HUES6 (cell line): Measurements from ENCODE around the gene U2AF1.
"Not testable (repeated sequence)": the region's sequence is repeated elsewhere in the genome, so short reads cannot be mapped to it uniquely, and the experiment has no call there.

Experiments used
- H3K27ac ChIP-seq: 2 replicates; pipeline ENCODE4 v1.7.0; 2013; ENCODE audit warnings: low read depth, mild to moderate bottlenecking, low read length, inconsistent platforms
- H3K27me3 ChIP-seq: 2 replicates; pipeline ENCODE4 v1.6.1; 2013; ENCODE audit warnings: low read length; ENCODE audit not compliant: control insufficient read depth, insufficient read depth
- H3K36me3 ChIP-seq: 2 replicates; pipeline ENCODE4 v1.6.1; 2013; ENCODE audit warnings: low read length; ENCODE audit not compliant: control insufficient read depth, insufficient read depth
- H3K4me1 ChIP-seq: 2 replicates; pipeline ENCODE4 v1.6.1; 2013; ENCODE audit warnings: low read length; ENCODE audit not compliant: control insufficient read depth, insufficient read depth
- H3K4me3 ChIP-seq: 2 replicates; pipeline ENCODE4 v1.5.1; 2013; ENCODE audit warnings: low read depth, low read length
- H3K9ac ChIP-seq: one replicate; pipeline ENCODE4 v1.6.1; 2013; ENCODE audit warnings: mild to moderate bottlenecking, low read length
- H3K9me3 ChIP-seq: 2 replicates; pipeline ENCODE4 v1.6.1; 2013; ENCODE audit warnings: low read depth, low read length; ENCODE audit not compliant: control insufficient read depth, insufficient read depth

Gene U2AF1

GRCh38 chr21:43053112-43053511 is 54.3 kb downstream of the U2AF1 start:
- H3K27ac ChIP-seq, H3K27me3 ChIP-seq, H3K9me3 ChIP-seq, H3K4me3 ChIP-seq, H3K36me3 ChIP-seq, H3K9ac ChIP-seq, H3K4me1 ChIP-seq: not testable (repeated sequence)

GRCh38 chr21:43045876-43046821 is 61.2 kb downstream of the U2AF1 start:
- not testable (repeated sequence) for H3K9ac ChIP-seq, H3K27me3 ChIP-seq, H3K36me3 ChIP-seq, H3K4me3 ChIP-seq, H3K27ac ChIP-seq, H3K4me1 ChIP-seq, H3K9me3 ChIP-seq

GRCh38 chr21:43045165-43045875 is 62.0 kb downstream of the U2AF1 start:
- H3K27ac ChIP-seq, H3K4me3 ChIP-seq, H3K27me3 ChIP-seq, H3K9ac ChIP-seq, H3K9me3 ChIP-seq, H3K36me3 ChIP-seq, H3K4me1 ChIP-seq: not testable (repeated sequence)

- H3K27ac ChIP-seq, H3K36me3 ChIP-seq, H3K4me1 ChIP-seq: not testable (repeated sequence)
Measured at GRCh38 chr21:43044547-43044946, 62.8 kb downstream of the U2AF1 start.

GRCh38 chr21:43043291-43043690 is 64.1 kb downstream of the U2AF1 start:
- H3K9me3 ChIP-seq, H3K27me3 ChIP-seq, H3K4me3 ChIP-seq, H3K4me1 ChIP-seq, H3K9ac ChIP-seq, H3K27ac ChIP-seq, H3K36me3 ChIP-seq: not testable (repeated sequence)

More at GRCh38 chr21:43044547-43044946, 62.8 kb downstream of the U2AF1 start:
- not testable (repeated sequence) for H3K9ac ChIP-seq, H3K4me3 ChIP-seq, H3K27me3 ChIP-seq, H3K9me3 ChIP-seq
